ENCODE measurements around the gene PATE1.
"Not testable (repeated sequence)": the region's sequence is repeated elsewhere in the genome, so short reads cannot be mapped to it uniquely, and the experiment has no call there.

The PATE1 gene, protein sequence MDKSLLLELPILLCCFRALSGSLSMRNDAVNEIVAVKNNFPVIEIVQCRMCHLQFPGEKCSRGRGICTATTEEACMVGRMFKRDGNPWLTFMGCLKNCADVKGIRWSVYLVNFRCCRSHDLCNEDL

DNA sequence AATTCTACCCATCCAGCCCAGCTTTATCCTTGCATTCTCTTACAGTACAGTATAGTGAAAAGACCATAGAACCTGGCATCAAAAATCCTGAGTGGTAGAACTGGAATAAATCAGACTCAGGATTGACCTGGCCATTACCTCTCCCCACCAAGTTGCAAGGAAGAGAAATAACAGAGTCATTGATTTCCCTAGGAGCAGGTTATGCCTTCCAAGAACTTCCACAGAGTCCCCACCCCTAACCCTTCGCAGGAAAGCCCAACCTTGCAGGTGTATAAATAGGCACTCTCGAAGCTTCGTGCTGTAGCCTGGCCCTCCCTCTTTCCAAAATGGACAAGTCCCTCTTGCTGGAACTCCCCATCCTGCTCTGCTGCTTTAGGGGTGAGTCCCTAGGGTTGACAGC, at the start of gene PATE1:
Gene PATE1, plus strand, starts transcription at position 301 of the 400 bp plus-strand sequence. Its CDS starts 26 bp downstream, at position 327.
- DNase-seq = no peak

DNA sequence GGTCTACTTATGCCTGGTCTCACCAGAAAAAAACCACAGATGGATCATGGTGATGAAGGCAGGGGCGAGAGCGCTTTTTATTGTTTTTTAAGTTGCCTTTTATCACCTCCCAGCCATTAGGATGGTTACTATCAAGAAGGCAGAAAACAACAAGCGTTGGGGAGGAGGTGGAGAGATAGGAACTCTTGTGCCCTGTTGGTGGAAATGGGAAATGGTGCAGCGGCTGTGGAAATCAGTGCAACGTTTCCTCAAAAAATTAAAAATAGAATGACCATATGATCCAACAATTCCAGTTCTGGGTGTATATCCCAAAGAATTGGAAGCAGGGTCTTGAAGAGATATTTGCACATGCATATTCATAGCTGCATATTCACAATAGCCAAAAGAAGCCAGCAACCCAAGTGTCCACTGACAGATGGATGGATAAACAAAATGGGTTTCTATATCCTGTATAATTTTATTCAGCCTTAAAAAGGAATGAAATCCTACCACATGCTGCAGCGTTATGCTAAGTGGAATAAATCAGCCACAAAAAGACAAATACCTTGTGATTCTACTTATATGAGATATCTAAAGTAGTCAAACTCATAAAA, 45.0 kb upstream of the PATE1 start:
- no peak for DNase-seq

DNA sequence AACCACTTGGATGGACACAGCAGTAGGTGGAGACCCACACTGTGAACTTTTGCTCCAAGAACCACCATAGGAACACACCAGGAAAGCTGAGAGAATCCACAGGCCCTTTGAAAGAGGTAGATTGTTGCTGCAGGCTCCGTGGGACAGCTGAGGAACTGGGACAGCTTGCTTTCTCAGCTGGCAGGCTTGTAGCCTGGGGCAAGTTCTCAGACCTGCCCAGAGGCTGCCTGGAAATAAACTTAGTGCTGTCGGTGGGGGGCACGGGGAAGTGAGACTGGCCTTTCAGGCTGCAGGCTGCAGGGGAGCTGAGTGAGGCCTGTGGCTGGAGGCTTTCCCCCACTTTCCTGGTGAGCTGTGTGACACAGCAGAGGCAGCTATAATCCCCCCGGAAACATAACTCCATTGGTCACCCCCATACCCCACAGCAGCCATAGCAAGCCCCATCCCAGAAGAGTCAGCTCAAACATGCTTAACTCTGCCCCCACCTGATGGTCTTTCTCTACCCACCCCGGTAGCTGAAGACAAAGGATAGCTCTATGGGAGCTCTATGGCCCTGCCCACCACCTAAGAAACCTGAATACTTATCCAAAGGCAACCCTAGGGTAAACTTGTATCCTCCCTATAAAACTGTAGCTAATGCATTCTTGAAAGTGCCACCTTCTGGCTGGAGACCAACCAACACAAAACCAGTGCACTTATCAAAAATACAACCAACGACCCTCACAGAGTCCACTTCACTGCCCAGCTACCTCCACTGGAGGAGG, 44.0 kb upstream of the PATE1 start:
- no peak for DNase-seq

DNA sequence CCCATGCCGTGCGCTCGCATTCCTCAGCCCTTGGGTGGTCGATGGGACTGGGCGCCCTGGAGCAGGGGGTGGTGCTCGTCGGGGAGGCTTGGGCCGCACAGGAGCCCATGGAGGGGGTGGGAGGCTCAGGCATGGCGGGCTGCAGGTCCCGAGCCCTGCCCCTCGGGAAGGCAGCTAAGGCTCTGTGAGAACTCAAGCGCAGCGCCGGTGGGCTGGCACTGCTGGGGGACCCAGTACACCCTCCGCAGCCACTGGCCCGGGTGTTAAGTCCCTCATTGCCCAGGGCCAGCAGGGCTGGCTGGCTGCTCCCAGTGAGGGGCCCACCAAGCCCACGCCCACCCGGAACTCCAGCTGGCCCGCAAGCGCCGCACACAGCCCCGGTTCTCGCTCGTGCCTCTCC, 41.4 kb upstream of the PATE1 start:
- DNase-seq = not testable (repeated sequence)

DNA sequence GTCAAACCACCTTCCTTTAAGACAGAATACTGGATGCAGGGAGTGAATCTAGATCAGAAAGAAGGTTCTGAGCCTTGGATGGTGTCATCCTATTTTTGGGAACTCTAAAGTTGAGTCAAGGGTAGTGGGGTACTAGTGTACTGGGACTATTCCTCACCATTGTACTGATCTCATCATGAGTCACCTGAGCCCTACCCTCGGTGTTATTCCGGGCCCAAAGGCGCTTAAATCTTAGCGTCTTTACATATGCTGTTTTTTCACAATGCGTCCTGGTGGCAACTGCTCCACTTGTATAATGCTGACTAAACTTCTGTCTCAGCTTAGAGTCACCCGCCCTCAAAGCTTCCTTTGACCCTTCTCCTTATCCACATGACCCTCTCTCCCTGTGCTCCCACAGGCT, 25.3 kb upstream of the PATE1 start:
- DNase-seq = no peak

DNA sequence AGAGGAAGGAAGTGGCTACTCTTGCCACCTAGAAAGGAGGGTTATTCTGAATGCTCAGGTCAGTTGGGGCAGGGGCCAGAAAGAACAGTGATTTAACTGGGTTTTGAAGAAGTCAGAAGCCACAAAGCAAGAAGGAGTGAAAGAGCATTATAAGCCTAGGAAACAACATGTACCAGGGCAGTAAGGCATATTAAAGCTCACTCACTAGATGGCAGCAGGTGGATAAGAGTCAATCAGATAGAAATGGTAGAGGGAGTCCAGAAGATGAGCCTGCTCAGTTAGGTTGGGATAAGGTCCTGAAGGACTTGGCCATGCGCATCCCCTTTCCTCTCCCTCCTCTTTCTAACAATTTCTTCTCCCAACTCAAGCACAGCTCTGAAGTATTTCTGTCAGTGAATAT, 22.0 kb upstream of the PATE1 start:
- DNase-seq = no peak

DNA sequence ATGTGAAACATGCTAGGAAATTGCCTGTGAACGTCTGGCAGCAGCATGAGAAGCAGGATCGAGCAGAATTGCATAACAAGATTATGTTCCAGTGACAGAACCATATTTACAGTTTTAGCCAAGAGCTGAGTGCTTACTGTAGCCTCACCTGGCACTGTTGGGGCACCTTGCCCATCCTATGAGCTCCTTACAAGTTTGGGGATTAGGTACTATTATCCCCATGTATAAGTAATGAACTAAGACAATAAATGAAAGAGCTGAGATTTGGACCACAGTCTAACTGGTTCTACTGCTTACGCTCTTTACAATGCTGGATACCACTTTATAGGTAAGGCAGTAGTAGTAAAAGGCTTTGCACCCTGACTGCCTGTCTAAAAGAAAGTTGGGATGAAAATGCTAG, 17.1 kb upstream of the PATE1 start:
- no peak for DNase-seq

DNA sequence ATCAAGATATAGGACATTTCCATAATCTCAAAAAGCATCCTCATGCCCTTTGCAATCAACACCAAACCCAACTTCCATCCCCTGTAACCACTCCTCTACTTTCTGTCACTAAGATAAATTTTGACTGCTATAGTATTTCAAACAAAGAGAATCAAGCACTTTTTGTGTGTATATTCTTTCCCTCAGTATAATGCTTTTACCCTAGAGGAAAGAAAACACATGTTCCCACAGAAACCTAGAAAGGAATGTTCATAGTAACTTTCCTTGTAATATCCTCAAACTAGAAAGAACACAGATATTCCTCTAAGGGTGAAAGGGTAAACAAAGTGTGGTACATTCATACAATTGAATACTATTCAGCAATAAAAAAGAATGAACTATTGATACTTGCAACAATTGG, 5.5 kb upstream of the PATE1 start:
- DNase-seq = no peak

DNA sequence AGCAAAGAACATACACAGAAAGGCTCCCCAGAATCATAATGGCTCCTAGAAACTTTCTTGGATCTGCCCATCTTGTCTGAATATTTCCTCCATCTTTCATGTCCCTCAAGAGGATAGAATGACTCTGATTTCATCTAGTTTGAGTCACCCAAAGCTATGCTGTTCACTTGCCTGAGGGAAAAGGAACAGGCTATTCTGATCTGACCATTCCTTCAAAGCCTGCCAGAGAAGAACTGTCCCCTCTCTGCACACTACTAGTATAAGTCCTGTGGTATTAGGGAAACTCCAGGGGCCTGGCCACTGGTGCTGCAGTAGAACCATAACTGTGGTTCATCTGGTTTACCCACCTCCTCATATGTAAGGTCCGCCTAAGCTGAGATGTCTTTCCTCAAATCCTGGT, 2.4 kb upstream of the PATE1 start:
- DNase-seq = no peak

DNA sequence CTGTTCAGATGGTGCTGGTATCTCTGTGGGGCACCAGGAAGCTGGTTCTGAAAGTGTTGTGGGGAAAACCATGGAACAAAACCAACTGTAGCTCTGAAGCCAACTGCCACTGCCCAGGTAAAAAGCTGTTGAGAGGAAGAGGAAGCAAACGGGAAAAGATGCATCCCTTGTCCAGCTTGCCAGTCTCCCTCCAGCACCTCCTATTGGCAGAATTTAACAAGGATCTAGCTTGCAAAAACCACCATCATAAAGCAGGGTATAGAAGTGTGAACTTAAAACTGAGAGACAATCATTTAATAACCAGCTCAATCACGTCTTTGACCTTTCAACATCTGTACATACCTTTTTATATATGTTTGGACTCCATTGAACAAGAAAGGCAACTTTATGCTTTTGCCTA, 4.5 kb downstream of the PATE1 start:
- no peak for DNase-seq

DNA sequence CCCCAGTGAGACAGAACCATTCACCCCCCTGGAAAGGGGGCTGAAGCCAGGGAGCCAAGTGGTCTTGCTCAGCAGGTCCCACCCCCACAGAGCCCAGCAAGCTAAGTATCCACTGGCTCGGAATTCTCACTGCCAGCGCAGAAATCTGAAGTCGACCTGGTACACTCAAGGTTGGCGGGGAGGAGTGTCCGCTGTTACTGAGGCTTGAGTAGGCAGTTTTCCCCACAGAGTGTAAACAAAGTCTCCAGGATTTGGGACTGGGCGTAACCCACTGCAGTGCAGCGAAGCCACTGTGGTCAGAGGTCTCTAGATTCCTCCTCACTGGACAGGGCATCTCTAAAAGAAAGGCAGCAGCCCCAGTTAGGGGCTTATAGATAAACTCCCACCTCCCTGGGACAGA, 10.0 kb downstream of the PATE1 start:
- DNase-seq = no peak

DNA sequence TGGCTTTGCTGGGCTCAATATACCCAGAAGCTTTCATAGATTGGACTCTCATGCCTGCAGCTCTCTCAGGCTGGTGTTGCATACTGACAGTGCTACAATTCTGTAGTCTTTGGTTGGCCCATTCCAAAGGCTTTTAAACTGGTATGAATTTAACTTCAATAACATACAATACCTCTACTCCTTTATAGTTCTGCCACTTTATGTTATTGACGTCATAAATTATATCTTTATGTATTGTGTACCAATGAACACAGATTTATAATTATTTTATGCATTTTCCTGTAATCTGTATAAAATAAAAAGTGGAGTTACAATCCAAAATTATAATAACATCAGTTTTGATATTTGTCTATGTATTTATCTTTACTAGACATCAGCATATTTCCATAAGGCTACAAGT, 16.4 kb downstream of the PATE1 start:
- DNase-seq = no peak

DNA sequence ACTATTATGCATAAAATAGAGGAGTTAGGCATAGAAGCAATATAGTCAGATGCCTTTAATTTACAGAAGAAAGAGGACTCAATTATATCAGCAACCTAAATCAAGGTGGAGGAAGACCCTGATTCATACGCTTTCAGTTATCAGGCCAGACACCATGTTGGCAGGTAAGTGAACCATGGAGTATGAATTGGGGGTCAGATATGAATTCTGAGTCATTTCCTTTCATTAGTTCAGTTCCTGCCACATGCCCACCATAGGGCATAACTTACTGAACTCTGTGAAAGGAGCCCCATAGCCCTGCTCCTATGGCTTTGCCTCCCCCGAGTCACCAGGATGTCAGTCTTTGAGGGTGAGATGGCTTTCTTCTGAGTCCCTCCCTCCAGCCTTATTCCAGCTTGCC, 17.4 kb downstream of the PATE1 start:
- no peak for DNase-seq

DNA sequence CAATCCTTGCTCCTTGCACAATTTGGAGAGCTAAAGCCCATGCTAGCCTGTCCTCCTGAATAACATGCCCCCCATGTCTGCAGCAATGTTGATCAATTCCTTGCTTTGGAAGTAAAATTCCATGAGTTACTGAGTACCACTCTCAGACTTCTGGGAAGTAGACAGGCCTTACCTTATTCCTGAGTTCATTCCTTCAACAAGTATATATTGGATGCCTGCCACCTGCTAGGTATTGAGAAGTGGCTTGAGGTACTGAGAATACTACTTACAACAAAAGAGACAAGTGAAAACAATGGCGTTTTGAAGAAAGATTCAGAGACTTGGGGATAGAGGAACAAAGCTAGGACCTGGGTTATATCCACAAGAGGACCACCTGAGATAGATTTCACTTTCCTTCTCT, 20.2 kb downstream of the PATE1 start:
- no peak for DNase-seq

DNA sequence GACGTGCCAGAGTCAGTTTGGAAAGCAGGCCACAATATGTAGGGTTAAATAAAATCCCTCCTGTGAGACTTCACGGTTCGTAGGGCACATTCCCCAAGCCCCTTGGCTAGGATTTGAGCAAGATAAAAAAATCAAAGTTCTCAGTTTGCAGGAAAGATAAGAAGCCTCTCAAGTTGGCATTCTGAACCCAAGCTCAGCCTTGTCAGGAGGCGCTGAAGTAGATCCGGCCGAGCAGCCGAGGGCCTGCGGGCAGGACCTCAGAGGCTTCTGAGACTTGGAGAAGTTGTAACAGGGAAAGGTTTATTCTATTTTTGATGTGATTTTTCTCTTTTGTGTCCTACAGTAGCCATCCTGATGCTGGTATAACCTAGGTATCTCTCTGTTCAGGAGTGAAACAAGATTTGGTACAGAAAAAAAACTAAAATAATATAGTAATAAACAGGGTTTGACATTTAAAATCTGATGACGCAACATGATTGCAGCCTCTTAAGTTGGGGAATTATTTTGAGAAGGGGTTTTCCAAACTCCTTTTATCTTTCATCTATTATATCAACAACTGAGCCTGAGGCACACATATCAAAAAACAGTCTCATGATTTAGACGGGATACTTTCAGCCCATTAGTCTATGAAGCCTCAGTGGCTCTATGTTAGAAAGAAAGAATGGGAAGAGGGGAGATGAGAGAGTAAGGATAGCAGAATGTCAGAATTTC, 22.4 kb downstream of the PATE1 start:
- no peak for DNase-seq

DNA sequence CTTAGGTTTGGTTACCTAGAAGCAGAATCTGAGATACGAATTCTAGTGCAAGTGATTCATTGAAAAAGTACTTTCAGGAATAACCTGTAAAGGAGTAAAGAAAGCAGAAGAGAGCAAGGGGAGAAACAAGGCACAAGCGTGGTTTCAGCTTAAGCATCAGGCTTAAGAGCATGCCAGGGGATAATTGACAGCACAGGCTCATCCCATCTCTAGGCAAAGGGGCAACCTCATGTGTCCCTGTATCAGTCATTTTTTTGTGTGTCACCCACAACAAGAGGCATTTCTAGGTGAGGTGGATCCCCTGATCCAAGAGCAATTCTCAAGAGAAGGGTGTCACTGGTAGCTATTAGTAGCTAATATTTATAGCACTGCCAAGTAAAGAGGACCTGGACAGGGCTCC, 24.5 kb downstream of the PATE1 start:
- no peak for DNase-seq

DNA sequence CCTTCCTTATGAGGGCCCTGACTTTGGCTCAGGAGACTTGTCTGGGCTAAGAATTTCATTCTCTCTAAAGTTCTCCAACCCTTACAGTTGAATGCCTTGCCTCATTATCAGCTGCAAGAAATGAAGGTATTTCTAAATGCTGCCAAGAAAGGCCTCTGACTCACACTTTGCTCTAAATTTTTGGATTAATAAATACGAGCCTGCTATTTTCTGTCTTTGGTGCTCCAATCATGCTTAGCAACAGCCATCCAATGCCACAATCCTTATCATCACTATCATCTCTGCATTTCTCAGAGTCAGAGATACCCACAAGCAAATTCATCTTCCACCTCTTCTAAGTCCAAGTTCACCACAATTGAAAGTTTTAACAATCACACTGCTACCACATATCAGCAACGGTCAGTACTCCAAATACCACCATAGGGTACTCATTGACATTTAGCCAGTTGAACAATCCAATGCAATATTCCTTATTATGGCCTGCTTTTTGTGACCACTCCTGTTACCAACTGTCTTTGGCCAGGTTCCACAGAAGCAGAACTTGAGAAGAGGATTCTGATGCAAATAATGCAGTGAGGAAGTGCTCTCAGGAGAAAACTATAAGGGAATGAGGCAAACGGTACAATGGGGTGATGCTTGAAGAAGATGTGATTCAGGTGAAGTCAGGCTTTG, 26.9 kb downstream of the PATE1 start:
- DNase-seq = no peak

DNA sequence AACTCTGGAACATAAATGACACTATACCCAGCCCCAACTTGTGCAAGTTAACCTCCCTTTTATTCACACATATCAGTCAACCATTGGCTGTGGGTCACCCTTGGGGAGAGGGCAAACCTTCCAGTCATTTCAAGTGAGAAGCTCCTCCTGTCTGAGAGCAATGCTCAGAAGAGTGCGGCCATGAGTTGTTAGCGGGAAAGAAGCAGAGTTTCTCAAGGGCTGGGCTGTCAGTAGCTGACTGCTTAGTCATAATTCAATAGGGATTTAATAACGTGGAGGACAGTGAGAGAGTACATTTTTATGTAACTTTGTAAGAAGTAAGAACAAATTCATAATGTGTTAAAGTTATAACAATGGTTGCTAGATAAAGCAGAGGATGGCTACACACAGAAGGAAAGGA, 27.4 kb downstream of the PATE1 start:
- DNase-seq = no peak

DNA sequence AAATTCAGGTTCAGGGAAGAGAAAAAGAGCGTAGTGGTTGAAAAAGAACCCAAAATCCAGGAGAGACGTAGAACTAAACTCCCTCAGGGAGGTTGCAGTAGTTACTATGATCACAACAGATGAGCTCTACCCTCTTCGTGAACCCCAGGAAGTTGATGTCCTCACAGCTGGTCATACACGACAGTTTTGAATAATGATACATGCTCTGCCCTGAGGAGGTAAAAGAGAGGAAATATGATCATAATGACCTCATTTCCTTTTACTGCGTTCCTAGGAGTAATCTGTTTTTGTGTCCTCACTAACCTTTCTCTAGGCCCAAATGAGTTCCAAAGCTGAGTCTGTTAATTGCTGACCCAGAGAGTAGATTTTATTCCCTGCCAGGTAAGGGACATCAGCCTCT, 31.2 kb downstream of the PATE1 start:
- no peak for DNase-seq

DNA sequence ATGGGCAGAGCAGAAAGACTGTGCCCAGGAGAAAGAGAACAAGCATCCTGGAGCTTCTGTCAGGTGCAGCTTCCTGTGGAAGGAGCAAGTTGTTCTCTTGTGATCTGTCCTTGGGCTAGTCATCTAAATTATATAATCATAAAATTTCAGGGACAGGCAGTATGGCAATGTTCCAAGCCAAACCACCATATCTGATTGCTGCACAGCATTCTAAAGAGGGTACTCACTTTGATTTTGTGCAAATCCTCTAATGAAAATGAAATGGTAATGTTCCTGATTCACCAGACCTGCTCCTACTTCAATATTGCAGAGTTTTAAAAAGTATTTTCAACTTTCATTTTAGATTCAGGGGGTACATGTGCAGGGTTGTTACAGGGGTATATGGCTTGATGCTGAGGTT, 32.6 kb downstream of the PATE1 start, which contains the start of gene PATE2:
Gene PATE2, minus strand, starts transcription at position 101 of the 400 bp plus-strand sequence. Its CDS starts 55 bp downstream, at position 46.
- DNase-seq = no peak

DNA sequence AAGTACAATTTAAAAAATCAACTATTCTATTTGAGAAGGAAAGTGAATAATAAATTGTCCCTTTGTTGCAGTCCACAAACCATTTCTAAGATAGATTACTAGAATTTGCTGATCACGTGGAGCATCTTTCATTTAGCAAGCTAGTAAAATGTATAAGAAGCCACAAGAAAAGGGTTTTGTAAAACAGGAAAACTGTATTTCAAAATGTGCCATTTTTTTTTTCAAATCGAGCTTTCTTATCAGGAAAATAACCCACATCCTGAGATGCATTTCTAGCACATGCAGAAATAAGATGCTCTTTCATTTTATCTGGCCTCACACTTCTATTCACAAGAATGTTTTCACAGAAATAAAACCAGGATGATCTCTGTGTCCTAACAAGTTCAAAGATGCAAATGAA, 38.6 kb downstream of the PATE1 start:
- DNase-seq = no peak

DNA sequence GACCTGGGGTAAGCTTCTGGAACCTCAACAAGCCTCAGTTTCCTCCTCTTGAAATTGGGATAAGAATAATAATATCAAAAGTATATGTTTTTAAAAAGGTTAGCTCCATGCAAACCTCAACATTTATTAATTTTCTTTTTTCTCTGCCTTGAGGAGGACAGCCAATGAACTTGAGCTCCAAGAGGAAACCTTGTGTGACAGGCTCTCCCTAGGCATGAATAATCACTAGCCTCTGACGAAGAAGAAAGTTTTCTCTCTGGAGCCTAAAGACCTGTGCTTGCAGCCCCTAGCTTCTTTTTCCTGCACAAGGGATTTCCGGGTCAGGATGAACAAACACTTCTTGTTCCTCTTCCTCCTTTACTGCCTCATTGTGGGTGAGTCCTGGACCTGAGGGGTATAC, 41.7 kb downstream of the PATE1 start, which contains the start of gene PATE3:
Gene PATE3, plus strand, starts transcription at position 301 of the 400 bp plus-strand sequence. Its CDS starts 25 bp downstream, at position 326.
- no peak for DNase-seq

DNA sequence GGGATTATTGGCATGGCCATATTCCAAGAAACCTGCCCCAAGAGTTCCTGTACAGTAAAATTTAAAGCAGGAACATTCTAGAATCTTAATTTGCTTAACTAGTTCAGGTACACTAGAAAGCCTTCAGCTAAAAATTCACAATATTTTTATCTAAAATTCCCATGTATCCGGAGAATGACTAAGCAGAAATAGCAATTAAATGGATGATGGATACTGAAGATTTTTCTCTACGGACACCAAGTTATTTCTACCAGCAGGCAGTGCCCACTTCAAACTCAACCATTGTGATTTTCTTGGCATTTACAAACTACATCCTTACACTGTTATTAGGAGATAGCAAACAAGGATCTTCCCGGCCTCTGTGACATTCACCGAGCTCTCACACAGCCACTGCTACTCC, 44.7 kb downstream of the PATE1 start:
- DNase-seq = no peak

Measured in activated naive CD4-positive, alpha-beta T cell treated with Interleukin-2 at 50 U/mL for 16 hours (primary cell).